Measurements from ENCODE around the gene JAK1.

GRCh38 chr1:64938991-64939390 is 27.4 kb downstream of the JAK1 start:
- TF ChIP-seq POLR2A (IDR thresholded peaks at IDR 0.05; ENCODE audit: low read depth, low read length) (no peak), ATF2 (IDR thresholded peaks at IDR 0.05; ENCODE audit: low read length) (no peak), STAT1 (conservative IDR thresholded peaks at IDR 0.05) (no peak), NFIC (IDR thresholded peaks at IDR 0.05; ENCODE audit: low read depth, low read length) (no peak)
